GM12878 (cell line): ENCODE results near the gene AGAP1.

ENCODE experiments used
- EZH2 ChIP-seq: IDR thresholded peaks from 2 replicates; pipeline ENCODE4 v1.6.1; 2012; ENCODE audit warnings: low read depth, mild to moderate bottlenecking, control low read depth, inconsistent platforms, low read length, borderline replicate concordance; ENCODE audit not compliant: control insufficient read depth
- YY1 ChIP-seq: IDR thresholded peaks from 2 replicates; pipeline ENCODE4 v1.6.1; 2011; ENCODE audit warnings: low read depth, mild to moderate bottlenecking, low read length

GRCh38 chr2:235569837-235570236 is 76.0 kb downstream of the AGAP1 start:
- TF ChIP-seq YY1 (no peak), EZH2 (no peak)
